Adrenal gland (tissue), 5 donors: ENCODE measurements around the gene DLAT.

Experiments
- CTCF ChIP-seq, 6 experiments: fragments of 450-650 bp in 4 of 6; fragments of 200-600 bp in 2 of 6; sonication (generic) in 1 of 6; IDR thresholded peaks; 1 replicate in 5 of 6; 2 replicates in 1 of 6; pipeline versions ENCODE4 v1.5.1 to v1.8.0; 2016 to 2021; ENCODE audit warnings: antibody characterized with exemption in 6 of 6, mild to moderate bottlenecking in 2 of 6, moderate library complexity in 1 of 6
- POLR2A ChIP-seq, 2 donors: fragments of 450-650 bp; IDR thresholded peaks; one replicate each; pipeline ENCODE4 v1.6.1; 2017; ENCODE audit warnings: antibody characterized with exemption in 2 of 2, mild to moderate bottlenecking in 2 of 2, moderate library complexity in 1 of 2
- donor health status: DM: no; HTN: no; CAD: no.

DNA sequence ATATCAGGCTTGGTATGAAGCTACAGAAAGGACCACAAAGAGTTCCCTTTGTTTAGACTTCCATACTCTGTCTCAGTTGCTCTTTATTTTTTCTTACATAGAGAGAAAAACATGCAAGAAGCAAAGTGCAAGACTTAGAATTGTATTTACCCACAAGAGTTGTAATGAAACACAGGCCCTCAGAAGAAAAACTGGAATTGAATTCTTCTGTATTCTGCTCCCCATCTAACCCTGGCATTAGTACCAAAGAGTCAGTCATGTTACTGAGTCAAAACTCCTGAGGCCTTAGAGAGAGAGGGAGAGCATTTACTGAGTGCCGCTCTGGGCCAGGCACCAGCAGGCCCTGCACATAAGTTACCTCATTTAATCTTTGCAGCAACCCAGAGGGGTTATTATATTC is 43.9 kb upstream of the DLAT start:
- no peak for TF ChIP-seq CTCF (IDR thresholded peaks at IDR 0.05)
- TF ChIP-seq POLR2A (IDR thresholded peaks at IDR 0.05): no peak
